Sigmoid colon (tissue), 4 donors: ENCODE data around the gene UBXN7.

Experiments used
- POLR2AphosphoS5 ChIP-seq, 4 donors: sonication (generic); formaldehyde crosslinking; IDR thresholded peaks; one replicate each; pipeline ENCODE4 v1.6.1; 2017; ENCODE audit warnings: antibody characterized with exemption in 4 of 4
- TF ChIP-seq, protein P1 (sequence below), 4 experiments: fragments of 450-650 bp in 3 of 4; fragments of 200-600 bp in 1 of 4; IDR thresholded peaks; one replicate each; pipeline ENCODE4 v1.5.1; 2016 to 2019; ENCODE audit warnings: antibody characterized with exemption in 4 of 4, mild to moderate bottlenecking in 3 of 4, moderate library complexity in 2 of 4

DNA sequence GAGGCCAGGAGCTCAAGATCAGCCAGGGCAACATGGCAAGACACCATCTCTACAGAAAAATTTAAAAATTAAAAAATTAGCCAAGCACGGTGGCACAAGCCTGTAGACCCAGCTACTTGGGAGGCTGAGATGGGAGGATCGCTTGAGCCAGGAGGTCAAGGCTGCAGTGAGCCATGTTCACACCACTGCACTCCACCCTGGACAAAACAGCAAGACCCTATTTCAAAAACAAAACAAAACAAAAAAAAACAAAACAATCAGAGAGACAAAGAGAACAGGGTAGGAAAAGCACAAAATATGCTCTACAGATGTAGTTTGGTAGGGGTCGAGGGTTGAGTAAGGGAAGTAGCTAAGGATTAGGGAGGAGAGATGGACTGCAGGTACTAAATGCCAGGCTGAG is 117.6 kb downstream of the UBXN7 start:
- TF ChIP-seq POLR2AphosphoS5 (IDR thresholded peaks at IDR 0.05) = no peak
- TF ChIP-seq, protein P1, sequence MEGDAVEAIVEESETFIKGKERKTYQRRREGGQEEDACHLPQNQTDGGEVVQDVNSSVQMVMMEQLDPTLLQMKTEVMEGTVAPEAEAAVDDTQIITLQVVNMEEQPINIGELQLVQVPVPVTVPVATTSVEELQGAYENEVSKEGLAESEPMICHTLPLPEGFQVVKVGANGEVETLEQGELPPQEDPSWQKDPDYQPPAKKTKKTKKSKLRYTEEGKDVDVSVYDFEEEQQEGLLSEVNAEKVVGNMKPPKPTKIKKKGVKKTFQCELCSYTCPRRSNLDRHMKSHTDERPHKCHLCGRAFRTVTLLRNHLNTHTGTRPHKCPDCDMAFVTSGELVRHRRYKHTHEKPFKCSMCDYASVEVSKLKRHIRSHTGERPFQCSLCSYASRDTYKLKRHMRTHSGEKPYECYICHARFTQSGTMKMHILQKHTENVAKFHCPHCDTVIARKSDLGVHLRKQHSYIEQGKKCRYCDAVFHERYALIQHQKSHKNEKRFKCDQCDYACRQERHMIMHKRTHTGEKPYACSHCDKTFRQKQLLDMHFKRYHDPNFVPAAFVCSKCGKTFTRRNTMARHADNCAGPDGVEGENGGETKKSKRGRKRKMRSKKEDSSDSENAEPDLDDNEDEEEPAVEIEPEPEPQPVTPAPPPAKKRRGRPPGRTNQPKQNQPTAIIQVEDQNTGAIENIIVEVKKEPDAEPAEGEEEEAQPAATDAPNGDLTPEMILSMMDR (IDR thresholded peaks at IDR 0.05) = no peak
